ENCODE measurements around the gene BAZ2B.

BAZ2B gene

GRCh38 chr2:159600752-159601151 is 15.6 kb downstream of the BAZ2B start:
- no peak overlapping the region for H2AK5ac ChIP-seq (ENCODE audit: low read length)
- H2AFZ ChIP-seq (ENCODE audit: insufficient read depth, low read length, poor library complexity), result no peak overlapping the region

GRCh38 chr2:159595410-159596046 is 20.8 kb downstream of the BAZ2B start:
- Histone ChIP-seq H4K8ac (ENCODE audit: low read depth, low read length) (no peak overlapping the region), H3K27ac (ENCODE audit: low read depth, low read length) (no peak overlapping the region), H3K9ac (ENCODE audit: low read length) (no peak overlapping the region), H2AFZ (ENCODE audit: insufficient read depth, low read length, poor library complexity) (no peak overlapping the region), H3K79me1 (ENCODE audit: low read length) (no peaks in the 10 kb centered on the region), H3K9me3 (ENCODE audit: insufficient read depth, low read depth, low read length) (no peaks in the 10 kb centered on the region), H3K4me1 (ENCODE audit: control insufficient read depth in 1 of 2, insufficient read depth in 2 of 2, low read length in 2 of 2) (peaks cover 3 to 4% of the 10 kb centered on the region in 2 experiments), H2BK5ac (ENCODE audit: low read depth, low read length, poor library complexity) (no peak overlapping the region), H2AK5ac (ENCODE audit: low read length) (no peak overlapping the region), H3K4me3 (ENCODE audit: low read depth, low read length) (no peak overlapping the region), H2BK120ac (ENCODE audit: insufficient read depth, low read length, poor library complexity) (no peak overlapping the region), H3K18ac (ENCODE audit: low read length) (no peak overlapping the region), H3K14ac (ENCODE audit: low read length) (no peak overlapping the region), H3K79me2 (ENCODE audit: control insufficient read depth, insufficient read depth, low read length, poor library complexity) (peaks cover 1% of the 10 kb centered on the region), H2BK12ac (ENCODE audit: low read length) (no peak overlapping the region), H4K91ac (ENCODE audit: low read depth, low read length) (no peak overlapping the region), H3K4me2 (ENCODE audit: low read length) (no peak overlapping the region), H3K27me3 (ENCODE audit: insufficient read depth, low read length) (no peaks in the 10 kb centered on the region), H3K23ac (ENCODE audit: low read length) (no peak overlapping the region), H4K12ac (ENCODE audit: low read depth, low read length) (no peak overlapping the region), H3K4ac (ENCODE audit: low read depth, low read length) (no peak overlapping the region), H3K36me3 (ENCODE audit: control insufficient read depth in 1 of 2, insufficient read depth in 2 of 2, low read length in 2 of 2) (peaks cover 0 to 5% of the 10 kb centered on the region in 2 experiments)
- WGBS (ENCODE audit: extremely low coverage, insufficient coverage, insufficient read length), result no CpG with 5 or more reads among the region's 6 CpGs
- peak; percentile 35 to 84 for DNase-seq

More at GRCh38 chr2:159600752-159601151, 15.6 kb downstream of the BAZ2B start:
- H3K4ac ChIP-seq (ENCODE audit: low read depth, low read length), result no peak overlapping the region
- peaks cover 0 to 2% of the 10 kb centered on the region in 2 experiments for H3K36me3 ChIP-seq (ENCODE audit: control insufficient read depth in 1 of 2, insufficient read depth in 2 of 2, low read length in 2 of 2)
- no peak overlapping the region for H3K4me3 ChIP-seq (ENCODE audit: low read depth, low read length)
- no peak overlapping the region for H2BK12ac ChIP-seq (ENCODE audit: low read length)
- H4K12ac ChIP-seq (ENCODE audit: low read depth, low read length), result no peak overlapping the region
- no peaks in the 10 kb centered on the region for H3K27me3 ChIP-seq (ENCODE audit: insufficient read depth, low read length)
- H4K8ac ChIP-seq (ENCODE audit: low read depth, low read length), result no peak overlapping the region
- H3K9me3 ChIP-seq (ENCODE audit: insufficient read depth, low read depth, low read length), result no peaks in the 10 kb centered on the region
- H3K9ac ChIP-seq (ENCODE audit: low read length), result no peak overlapping the region
- H4K91ac ChIP-seq (ENCODE audit: low read depth, low read length), result no peak overlapping the region
- H2BK5ac ChIP-seq (ENCODE audit: low read depth, low read length, poor library complexity), result no peak overlapping the region
- H3K4me2 ChIP-seq (ENCODE audit: low read length), result no peak overlapping the region
- H3K79me1 ChIP-seq (ENCODE audit: low read length), result no peaks in the 10 kb centered on the region
- WGBS (ENCODE audit: extremely low coverage, insufficient coverage, insufficient read length), result no CpG with 5 or more reads among the region's 3 CpGs
- H3K79me2 ChIP-seq (ENCODE audit: control insufficient read depth, insufficient read depth, low read length, poor library complexity), result peaks cover 1% of the 10 kb centered on the region
- no peak overlapping the region for H3K27ac ChIP-seq (ENCODE audit: low read depth, low read length)
- no peak overlapping the region for H3K23ac ChIP-seq (ENCODE audit: low read length)
- no peak overlapping the region for H3K14ac ChIP-seq (ENCODE audit: low read length)
- H3K4me1 ChIP-seq (ENCODE audit: control insufficient read depth in 1 of 2, insufficient read depth in 2 of 2, low read length in 2 of 2), result no peaks in the 10 kb centered on the region
- no peak overlapping the region for H2BK120ac ChIP-seq (ENCODE audit: insufficient read depth, low read length, poor library complexity)
- H3K18ac ChIP-seq (ENCODE audit: low read length), result no peak overlapping the region
- DNase-seq, result peak in 1 of 2 donors; percentile 62

GRCh38 chr2:159592441-159592840 is 23.9 kb downstream of the BAZ2B start:
- WGBS (ENCODE audit: extremely low coverage, insufficient coverage, insufficient read length), result no CpG with 5 or more reads among the region's 4 CpGs
- no peak overlapping the region for H2AFZ ChIP-seq (ENCODE audit: insufficient read depth, low read length, poor library complexity)
- no peak overlapping the region for H4K91ac ChIP-seq (ENCODE audit: low read depth, low read length)

GRCh38 chr2:159591221-159591620 is 25.1 kb downstream of the BAZ2B start:
- Histone ChIP-seq H2AK5ac (ENCODE audit: low read length) (no peak overlapping the region), H3K4me2 (ENCODE audit: low read length) (no peak overlapping the region), H3K9ac (ENCODE audit: low read length) (no peak overlapping the region), H3K36me3 (ENCODE audit: control insufficient read depth in 1 of 2, insufficient read depth in 2 of 2, low read length in 2 of 2) (peaks cover 3 to 7% of the 10 kb centered on the region in 2 experiments), H3K79me1 (ENCODE audit: low read length) (no peaks in the 10 kb centered on the region), H2BK120ac (ENCODE audit: insufficient read depth, low read length, poor library complexity) (no peak overlapping the region), H4K8ac (ENCODE audit: low read depth, low read length) (no peak overlapping the region), H3K9me3 (ENCODE audit: insufficient read depth, low read depth, low read length) (no peaks in the 10 kb centered on the region), H4K12ac (ENCODE audit: low read depth, low read length) (no peak overlapping the region), H2BK12ac (ENCODE audit: low read length) (no peak overlapping the region), H3K18ac (ENCODE audit: low read length) (no peak overlapping the region), H3K27ac (ENCODE audit: low read depth, low read length) (no peak overlapping the region), H4K91ac (ENCODE audit: low read depth, low read length) (no peak overlapping the region), H3K79me2 (ENCODE audit: control insufficient read depth, insufficient read depth, low read length, poor library complexity) (peaks cover 2% of the 10 kb centered on the region), H3K23ac (ENCODE audit: low read length) (no peak overlapping the region), H3K4me1 (ENCODE audit: control insufficient read depth in 1 of 2, insufficient read depth in 2 of 2, low read length in 2 of 2) (peaks cover 3 to 4% of the 10 kb centered on the region in 2 experiments), H2BK5ac (ENCODE audit: low read depth, low read length, poor library complexity) (no peak overlapping the region), H3K14ac (ENCODE audit: low read length) (no peak overlapping the region), H3K4ac (ENCODE audit: low read depth, low read length) (no peak overlapping the region), H3K4me3 (ENCODE audit: low read depth, low read length) (no peak overlapping the region), H3K27me3 (ENCODE audit: insufficient read depth, low read length) (no peaks in the 10 kb centered on the region), H2AFZ (ENCODE audit: insufficient read depth, low read length, poor library complexity) (no peak overlapping the region)
- DNase-seq, result peak in 1 of 2 donors; percentile 15

More at GRCh38 chr2:159592441-159592840, 23.9 kb downstream of the BAZ2B start:
- Histone ChIP-seq H3K4me3 (ENCODE audit: low read depth, low read length) (no peak overlapping the region), H3K36me3 (ENCODE audit: control insufficient read depth in 1 of 2, insufficient read depth in 2 of 2, low read length in 2 of 2) (peaks cover 3 to 8% of the 10 kb centered on the region in 2 experiments), H3K9me3 (ENCODE audit: insufficient read depth, low read depth, low read length) (no peaks in the 10 kb centered on the region), H3K9ac (ENCODE audit: low read length) (no peak overlapping the region), H2BK5ac (ENCODE audit: low read depth, low read length, poor library complexity) (no peak overlapping the region), H2AK5ac (ENCODE audit: low read length) (no peak overlapping the region), H3K27ac (ENCODE audit: low read depth, low read length) (no peak overlapping the region), H2BK12ac (ENCODE audit: low read length) (no peak overlapping the region), H3K79me1 (ENCODE audit: low read length) (no peaks in the 10 kb centered on the region), H3K18ac (ENCODE audit: low read length) (no peak overlapping the region), H3K14ac (ENCODE audit: low read length) (no peak overlapping the region), H3K27me3 (ENCODE audit: insufficient read depth, low read length) (no peaks in the 10 kb centered on the region), H3K4ac (ENCODE audit: low read depth, low read length) (no peak overlapping the region), H4K12ac (ENCODE audit: low read depth, low read length) (no peak overlapping the region), H3K23ac (ENCODE audit: low read length) (no peak overlapping the region), H2BK120ac (ENCODE audit: insufficient read depth, low read length, poor library complexity) (no peak overlapping the region), H3K4me2 (ENCODE audit: low read length) (no peak overlapping the region), H4K8ac (ENCODE audit: low read depth, low read length) (no peak overlapping the region), H3K4me1 (ENCODE audit: control insufficient read depth in 1 of 2, insufficient read depth in 2 of 2, low read length in 2 of 2) (peaks cover 3 to 4% of the 10 kb centered on the region in 2 experiments), H3K79me2 (ENCODE audit: control insufficient read depth, insufficient read depth, low read length, poor library complexity) (peaks cover 2% of the 10 kb centered on the region)
- peak in 1 of 2 donors; percentile 11 for DNase-seq

Measured in trophoblast cell (in vitro differentiated cells and primary cell).